SU-DHL-6 (cell line): ENCODE measurements around the gene DLX2.

ENCODE experiments used
- H2AFZ ChIP-seq: fragments of 200-600 bp; sonication (generic); 2 replicates; pipeline ENCODE4 v1.6.1; 2014; ENCODE audit warnings: low read depth, mild to moderate bottlenecking, moderate library complexity, mixed read lengths, antibody characterized with exemption, low read length; ENCODE audit not compliant: severe bottlenecking
- H3F3A ChIP-seq: fragments of 200-600 bp; shearing (Covaris generic); 2 replicates; pipeline ENCODE4 v1.6.0; 2016; ENCODE audit warnings: antibody characterized with exemption, mild to moderate bottlenecking; ENCODE audit not compliant: insufficient read depth
- H3K27ac ChIP-seq: fragments of 200-600 bp; sonication (generic); 2 replicates; pipeline ENCODE4 v1.5.1; 2016; ENCODE audit warnings: low read depth, mild to moderate bottlenecking, low read length, moderate library complexity, mixed read lengths
- H3K27me3 ChIP-seq: fragments of 200-600 bp; sonication (generic), shearing (Covaris generic); 2 replicates; pipeline ENCODE4 v1.6.0; 2014; ENCODE audit warnings: mild to moderate bottlenecking, low read length
- H3K36me3 ChIP-seq: fragments of 200-600 bp; sonication (generic); 2 replicates; pipeline ENCODE4 v1.6.1; 2014; ENCODE audit warnings: mild to moderate bottlenecking, low read length, mixed read lengths
- H3K4me2 ChIP-seq: fragments of 300-600, 200-600 bp; shearing (Covaris generic), sonication (generic); 2 replicates; pipeline ENCODE4 v1.6.0; 2014; ENCODE audit warnings: low read length, low read depth, mild to moderate bottlenecking; ENCODE audit not compliant: poor library complexity, severe bottlenecking
- H3K4me3 ChIP-seq: fragments of 200-600 bp; sonication (generic); 2 replicates; pipeline ENCODE4 v1.5.1; 2014; ENCODE audit warnings: antibody characterized with exemption, low read length, mild to moderate bottlenecking, mixed read lengths; ENCODE audit not compliant: insufficient read depth, poor library complexity, severe bottlenecking
- H3K79me2 ChIP-seq: fragments of 200-600 bp; sonication (generic); 2 replicates; pipeline ENCODE4 v1.6.1; 2014; ENCODE audit warnings: mild to moderate bottlenecking, low read length, moderate library complexity; ENCODE audit not compliant: insufficient read depth
- H3K9ac ChIP-seq: fragments of 200-600 bp; sonication (generic); 2 replicates; pipeline ENCODE4 v1.7.0; 2014; ENCODE audit warnings: mild to moderate bottlenecking, low read length
- H3K9me2 ChIP-seq: fragments of 200-600 bp; sonication (generic); replicated peaks from 2 replicates; pipeline ENCODE4 v1.6.1; 2014; ENCODE audit warnings: low read length; ENCODE audit not compliant: insufficient read depth
- H3K9me3 ChIP-seq: fragments of 200-600 bp; sonication (generic); 2 replicates; pipeline ENCODE4 v1.6.1; 2014; ENCODE audit warnings: low read length, mixed read lengths; ENCODE audit not compliant: insufficient read depth
- H4K20me1 ChIP-seq: fragments of 200-600 bp; sonication (generic); 2 replicates; pipeline ENCODE4 v1.6.1; 2014; ENCODE audit warnings: low read depth, mild to moderate bottlenecking, antibody characterized with exemption, low read length, moderate library complexity, mixed read lengths
- EZH2phosphoT487 ChIP-seq: fragments of 200-600 bp; sonication (generic), shearing (Covaris generic); conservative IDR thresholded peaks from 2 replicates; pipeline ENCODE4 v1.6.1; 2018; ENCODE audit warnings: mild to moderate bottlenecking, antibody characterized with exemption, low read length, moderate library complexity, mixed read lengths
- TF ChIP-seq, protein P1 (sequence below): fragments of 200-600 bp; sonication (generic); IDR thresholded peaks from one replicate; pipeline ENCODE4 v1.5.1; 2017; ENCODE audit warnings: antibody characterized with exemption, mild to moderate bottlenecking, low read length, moderate library complexity; ENCODE audit not compliant: insufficient read depth, poor library complexity, severe bottlenecking

DLX2 gene

DNA sequence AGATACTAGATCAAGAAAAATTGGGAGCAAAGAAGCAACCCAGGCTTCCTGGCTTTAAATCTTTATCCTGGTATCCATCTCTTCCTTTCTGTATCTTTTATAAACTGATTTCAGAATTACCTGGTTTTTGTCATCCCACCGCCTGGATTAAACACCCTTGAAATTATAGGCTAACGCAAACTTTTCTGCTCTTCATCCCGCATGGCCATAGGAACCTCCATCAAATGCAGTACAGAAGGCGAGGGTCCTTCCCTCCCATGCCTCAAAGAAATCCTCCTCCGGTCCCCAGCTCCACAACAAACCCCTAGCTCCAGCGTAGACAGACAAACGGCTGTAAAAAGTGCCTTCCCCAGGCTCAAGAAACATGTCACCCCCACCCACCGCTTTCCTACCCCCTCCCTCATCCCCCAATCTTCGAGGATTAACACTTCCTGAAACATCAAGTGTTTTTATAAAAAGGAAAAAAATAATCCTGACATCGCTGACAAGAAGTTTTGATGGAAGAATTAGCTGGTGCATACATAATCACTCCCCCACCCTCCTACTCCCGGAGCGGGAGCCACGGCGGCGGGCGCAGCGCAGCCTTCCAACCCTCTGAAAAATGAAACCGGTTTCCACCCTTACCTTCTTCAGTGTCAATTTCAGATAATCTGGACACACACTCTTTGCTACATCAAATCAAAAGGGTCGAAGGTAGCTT lies 9.8 kb downstream of the DLX2 start:
- no peaks in the 10 kb centered on the region for H3K27me3 ChIP-seq
- no peak overlapping the region for H2AFZ ChIP-seq
- no peak overlapping the region for H3K27ac ChIP-seq
- no peaks in the 10 kb centered on the region for H3K9me3 ChIP-seq
- no peaks in the 10 kb centered on the region for H3F3A ChIP-seq
- no peaks in the 10 kb centered on the region for H3K36me3 ChIP-seq
- no peak overlapping the region for H3K4me2 ChIP-seq
- H3K9ac ChIP-seq = no peak overlapping the region
- H3K79me2 ChIP-seq = no peaks in the 10 kb centered on the region
- no peaks in the 10 kb centered on the region for H3K9me2 ChIP-seq
- no peaks in the 10 kb centered on the region for H4K20me1 ChIP-seq
- TF ChIP-seq, protein P1, sequence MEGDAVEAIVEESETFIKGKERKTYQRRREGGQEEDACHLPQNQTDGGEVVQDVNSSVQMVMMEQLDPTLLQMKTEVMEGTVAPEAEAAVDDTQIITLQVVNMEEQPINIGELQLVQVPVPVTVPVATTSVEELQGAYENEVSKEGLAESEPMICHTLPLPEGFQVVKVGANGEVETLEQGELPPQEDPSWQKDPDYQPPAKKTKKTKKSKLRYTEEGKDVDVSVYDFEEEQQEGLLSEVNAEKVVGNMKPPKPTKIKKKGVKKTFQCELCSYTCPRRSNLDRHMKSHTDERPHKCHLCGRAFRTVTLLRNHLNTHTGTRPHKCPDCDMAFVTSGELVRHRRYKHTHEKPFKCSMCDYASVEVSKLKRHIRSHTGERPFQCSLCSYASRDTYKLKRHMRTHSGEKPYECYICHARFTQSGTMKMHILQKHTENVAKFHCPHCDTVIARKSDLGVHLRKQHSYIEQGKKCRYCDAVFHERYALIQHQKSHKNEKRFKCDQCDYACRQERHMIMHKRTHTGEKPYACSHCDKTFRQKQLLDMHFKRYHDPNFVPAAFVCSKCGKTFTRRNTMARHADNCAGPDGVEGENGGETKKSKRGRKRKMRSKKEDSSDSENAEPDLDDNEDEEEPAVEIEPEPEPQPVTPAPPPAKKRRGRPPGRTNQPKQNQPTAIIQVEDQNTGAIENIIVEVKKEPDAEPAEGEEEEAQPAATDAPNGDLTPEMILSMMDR = no peak
- no peak for TF ChIP-seq EZH2phosphoT487
- H3K4me3 ChIP-seq = no peak overlapping the region

DNA sequence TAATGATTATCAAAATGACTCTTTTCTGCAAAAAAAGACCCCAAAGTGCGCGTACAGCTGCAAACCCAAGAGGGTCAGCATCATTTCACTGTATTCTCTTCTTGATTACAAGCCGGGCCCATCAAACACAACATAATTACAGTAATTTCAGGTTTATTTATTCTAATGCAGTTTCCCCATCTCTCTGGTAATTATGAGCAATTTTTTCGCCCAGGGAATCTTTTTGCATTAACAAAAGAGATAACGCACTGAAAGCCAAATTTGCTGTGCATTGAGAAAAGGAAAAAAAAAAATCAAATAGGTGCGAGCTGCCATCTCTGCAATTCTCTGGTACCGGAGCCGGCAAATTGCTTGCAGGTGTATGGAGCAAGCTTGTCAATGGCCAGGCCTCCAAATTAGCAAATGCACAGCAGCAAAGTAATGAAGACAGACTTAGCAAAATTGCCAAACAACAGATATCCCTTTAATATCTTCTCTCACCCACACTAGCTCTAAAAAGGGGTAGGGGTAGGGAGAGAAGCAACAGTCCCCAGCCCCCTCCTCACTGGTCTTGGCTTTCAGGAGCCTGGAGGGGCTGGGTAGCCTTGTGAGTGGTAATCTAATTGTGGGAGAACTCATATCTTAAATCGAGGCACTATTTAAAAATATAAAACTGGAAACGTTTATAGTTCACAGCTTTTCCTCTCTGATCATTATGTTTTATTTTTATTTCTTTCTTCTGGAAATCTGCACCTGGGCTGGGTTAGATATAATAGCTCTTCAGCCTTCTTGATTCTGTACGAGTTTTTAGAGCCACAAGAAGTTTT lies 10.7 kb downstream of the DLX2 start:
- Histone ChIP-seq H3K4me3 (no peak overlapping the region), H3K27me3 (no peaks in the 10 kb centered on the region), H3K27ac (no peak overlapping the region), H3K79me2 (no peaks in the 10 kb centered on the region), H3K4me2 (no peak overlapping the region), H3F3A (no peaks in the 10 kb centered on the region), H4K20me1 (no peaks in the 10 kb centered on the region), H3K36me3 (no peaks in the 10 kb centered on the region), H3K9ac (no peak overlapping the region), H3K9me3 (no peaks in the 10 kb centered on the region), H2AFZ (no peak overlapping the region), H3K9me2 (no peaks in the 10 kb centered on the region)
- TF ChIP-seq, protein P1 = no peak
- TF ChIP-seq EZH2phosphoT487 = no peak

DNA sequence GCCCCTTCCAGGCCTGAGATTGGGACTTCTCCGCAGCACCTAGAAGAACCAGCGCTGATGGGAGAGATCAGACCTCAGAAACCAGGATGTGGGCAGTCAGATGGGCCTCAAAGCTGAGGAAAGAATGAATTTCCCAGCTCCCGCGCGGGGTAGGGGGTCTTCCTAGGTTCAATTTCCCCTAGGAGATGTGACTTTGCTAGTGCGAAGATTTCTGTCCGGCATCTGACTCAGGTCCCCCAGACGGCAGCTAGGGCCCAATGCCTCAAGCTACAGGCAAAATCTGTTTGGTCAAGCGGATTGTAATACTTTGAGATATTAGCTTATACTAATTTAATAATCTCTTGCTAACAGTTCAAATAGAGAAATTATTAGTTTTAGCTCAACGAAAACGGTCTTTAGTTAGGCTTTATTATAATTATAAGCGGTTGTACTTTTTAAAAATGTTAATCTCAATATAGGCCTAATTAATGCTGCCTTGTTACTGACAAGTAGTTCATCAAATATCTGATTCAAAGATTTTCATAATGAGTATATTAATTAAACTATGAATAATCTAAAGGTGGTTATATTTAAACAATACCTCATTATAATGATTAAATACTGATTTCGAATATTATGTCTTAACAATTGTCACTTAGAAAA lies 11.6 kb downstream of the DLX2 start:
- no peak overlapping the region for H3K4me3 ChIP-seq
- H3K9me3 ChIP-seq = no peaks in the 10 kb centered on the region
- H3K9me2 ChIP-seq = no peaks in the 10 kb centered on the region
- no peaks in the 10 kb centered on the region for H3K79me2 ChIP-seq
- no peaks in the 10 kb centered on the region for H3K27me3 ChIP-seq
- no peak overlapping the region for H3K27ac ChIP-seq
- H3K4me2 ChIP-seq = no peak overlapping the region
- H4K20me1 ChIP-seq = no peaks in the 10 kb centered on the region
- TF ChIP-seq, protein P1 = no peak
- TF ChIP-seq EZH2phosphoT487 = no peak
- no peak overlapping the region for H2AFZ ChIP-seq
- no peak overlapping the region for H3K9ac ChIP-seq
- H3K36me3 ChIP-seq = no peaks in the 10 kb centered on the region
- H3F3A ChIP-seq = no peaks in the 10 kb centered on the region
